HepG2 (cell line): ENCODE data around the gene MIDN. TPM values are rescaled to one million over a fixed set of nuclear protein-coding genes. Genes with fewer than 3 reads are reported as not detected.

Experiments
- ATAC-seq: fragments of 200-7000 bp; cut with Tn5 transposase; 3 replicates; pipeline ENCODE4 v1.9.1; 2020; ENCODE audit warnings: mild to moderate bottlenecking, moderate library complexity
- BruUV-seq: library from RNA; stranded (reverse); fragments of 400-500 nt; replicated peaks from 2 replicates; lab custom pipeline; 2021; lab: Mats Ljungman, UMichigan
- CTCF ChIA-PET: fragments of 300-600 bp; formaldehyde crosslinking; extraction: SDS; loops from one replicate; lab custom pipeline; 2021; ENCODE audit warnings: low total read pairs, inconsistent platforms, low intra/inter-chr PET ratio; lab: Yijun Ruan, JAX
- POLR2A ChIA-PET: fragments of 350-600 bp; sonication (Branson Sonifier 250); formaldehyde crosslinking; loops from one replicate; lab custom pipeline; 2020; ENCODE audit warnings: antibody characterized with exemption, inconsistent platforms; lab: Yijun Ruan, JAX
- DNase-seq: peaks from one replicate; pipeline ENCODE4 v3.0.0-alpha.2; 2015; ENCODE audit warnings: low spot score
- FAIRE-seq: peaks from 3 replicates; lab custom pipeline; 2011; peaks lifted over from hg19 to GRCh38; lab: Jason Lieb, UNC
- H2AFZ ChIP-seq: one replicate; pipeline ENCODE4 v1.6.1; 2011; ENCODE audit warnings: low read length, inconsistent platforms
- H3K27ac ChIP-seq: fragments of 300-600 bp; 3 replicates; pipeline ENCODE4 v1.8.0; 2011; ENCODE audit warnings: mixed run types, mild to moderate bottlenecking, mixed read lengths, low read length, inconsistent platforms; ENCODE audit not compliant: insufficient read depth; ENCODE audit errors: extremely low read length
- H3K27me3 ChIP-seq, 2 experiments: fragments of 200-600 bp in 1 of 2; 2 replicates in 1 of 2; 3 replicates in 1 of 2; pipeline versions ENCODE4 v1.6.0 to v1.8.0; 2011; ENCODE audit warnings: low read length in 2 of 2, mild to moderate bottlenecking in 2 of 2, moderate library complexity in 2 of 2, inconsistent platforms in 1 of 2; ENCODE audit not compliant: insufficient read depth in 2 of 2, control insufficient read depth in 1 of 2
- H3K36me3 ChIP-seq, 2 experiments: fragments of 200-600 bp in 1 of 2; replicated peaks in 1 of 2; 2 replicates in 1 of 2; 3 replicates in 1 of 2; pipeline versions ENCODE4 v1.5.1 to v1.8.0; 2011; ENCODE audit warnings: low read length in 2 of 2, inconsistent platforms in 1 of 2; ENCODE audit not compliant: insufficient read depth in 2 of 2, control insufficient read depth in 1 of 2
- H3K4me1 ChIP-seq: 2 replicates; pipeline ENCODE4 v1.5.1; 2012; ENCODE audit warnings: low read length, inconsistent platforms; ENCODE audit not compliant: insufficient read depth
- H3K4me2 ChIP-seq: 2 replicates; pipeline ENCODE4 v1.6.0; 2011; ENCODE audit warnings: low read depth, low read length, inconsistent platforms
- H3K4me3 ChIP-seq, 3 experiments: fragments of 200-600 bp in 1 of 3; sonication (generic), shearing (Covaris generic) in 1 of 3; replicated peaks in 1 of 3; 2 replicates each; pipeline ENCODE4 v1.5.1; 2011 to 2016; ENCODE audit warnings: low read length in 3 of 3, inconsistent platforms in 2 of 3, low read depth in 2 of 3, mild to moderate bottlenecking in 2 of 3, control low read depth in 1 of 3, mixed read lengths in 1 of 3; ENCODE audit not compliant: insufficient read depth in 1 of 3
- H3K79me2 ChIP-seq: one replicate; pipeline ENCODE4 v1.6.1; 2011; ENCODE audit warnings: low read length, inconsistent platforms; ENCODE audit not compliant: insufficient read depth
- H3K9ac ChIP-seq: 2 replicates; pipeline ENCODE4 v1.6.0; 2011; ENCODE audit warnings: mild to moderate bottlenecking, low read depth, low read length, inconsistent platforms; ENCODE audit not compliant: insufficient read depth
- H3K9me3 ChIP-seq: 2 replicates; pipeline ENCODE4 v1.5.1; 2012; ENCODE audit warnings: mild to moderate bottlenecking, low read length
- H4K20me1 ChIP-seq: 2 replicates; pipeline ENCODE4 v1.6.0; 2011; ENCODE audit warnings: inconsistent platforms, mild to moderate bottlenecking, low read length, moderate library complexity; ENCODE audit not compliant: insufficient read depth
- AGO2 ChIP-seq: fragments of 200-400 bp; formaldehyde crosslinking; optimal IDR thresholded peaks from 2 replicates; pipeline ENCODE3; 2017; ENCODE audit warnings: mild to moderate bottlenecking, low read depth, low read length, moderate library complexity
- ASH2L ChIP-seq: fragments of 300-600, 200-600 bp; sonication (generic); IDR thresholded peaks from 2 replicates; pipeline ENCODE4 v1.7.0; 2017; ENCODE audit warnings: low read depth, mild to moderate bottlenecking, moderate library complexity, mixed read lengths, low read length; ENCODE audit not compliant: insufficient read length
- DPF2 ChIP-seq: sonication (generic); formaldehyde crosslinking; IDR thresholded peaks from 2 replicates; pipeline ENCODE4 v1.4.0; 2020; ENCODE audit warnings: mild to moderate bottlenecking, low read depth, missing genetic modification reagents, borderline replicate concordance
- EP300 ChIP-seq, 3 experiments: sonication (generic) in 1 of 3; formaldehyde crosslinking in 1 of 3; IDR thresholded peaks; 2 replicates each; pipeline versions ENCODE4 v1.5.1 to v1.6.1; 2011 to 2020; ENCODE audit warnings: low read depth in 2 of 3, low read length in 2 of 3, borderline replicate concordance in 1 of 3, improper control_type of control experiment in 1 of 3, mild to moderate bottlenecking in 1 of 3, missing genetic modification reagents in 1 of 3, moderate library complexity in 1 of 3
- MED8 ChIP-seq: sonication (generic); formaldehyde crosslinking; IDR thresholded peaks from 2 replicates; pipeline ENCODE4 v1.8.1; 2023; ENCODE audit warnings: mild to moderate bottlenecking, missing genetic modification reagents; ENCODE audit not compliant: insufficient replicate concordance
- THRA ChIP-seq: sonication (generic); formaldehyde crosslinking; IDR thresholded peaks from 2 replicates; pipeline ENCODE4 v1.4.0; 2020; ENCODE audit warnings: missing genetic modification reagents, borderline replicate concordance
- ZNF564 ChIP-seq: sonication (generic); formaldehyde crosslinking; IDR thresholded peaks from 2 replicates; pipeline ENCODE4 v1.8.1; 2023; ENCODE audit warnings: mild to moderate bottlenecking, missing genetic modification reagents
- WGBS: methylation state at CpG from one replicate; pipeline ENCODE4 v1.1.6; 2017; ENCODE audit warnings: low lambda C conversion rate; 5-methylcytosine and 5-hydroxymethylcytosine counted together
- in situ Hi-C: cut with HindIII; loops from 2 replicates; pipeline ENCODE4 v1.10.0; 2017; ENCODE audit warnings: low pct_unique_long_range_greater_than_20kb; ENCODE audit not compliant: extremely low pct_ligation_motif_present
- intact Hi-C: fragments of 100-400 bp; cut with micrococcal nuclease; formaldehyde crosslinking; loops from one replicate; pipeline ENCODE4 v1.10.0; 2022; ENCODE audit not compliant: unreplicated experiment
- polyA plus RNA-seq, 8 experiments: library from polyadenylated mRNA; depleted of rRNA in 3 of 8; stranded (reverse) in 7 of 8; unstranded in 1 of 8; fragments of >200 nt; fragmentation: Illumina TruSeq in 4 of 8; extraction: Trizol in 4 of 8; gene quantifications; 2 replicates each; pipeline versions ENCODE4 v1.2.1 to v1.2.3, GENCODE V29; 2011 to 2016; ENCODE audit warnings: low read depth in 4 of 8, missing spikeins in 1 of 8, mixed read lengths in 1 of 8; ENCODE audit not compliant: insufficient read depth in 1 of 8
- total RNA-seq, 5 experiments: library from RNA; depleted of rRNA; stranded (reverse); fragments of >200 nt; fragmentation: Illumina TruSeq; extraction: Trizol; gene quantifications; 2 replicates each; pipeline ENCODE4 v1.2.3, GENCODE V29; 2016; ENCODE audit warnings: low read depth in 1 of 5

MIDN gene
- total and polyA plus RNA-seq, 2 of the 13 experiments (the other 11 are each of a cell fraction or from before 2014, with no cell fraction given) = 8.4 to 18.0 TPM

GRCh38 chr19:1298235-1298634 lies 49.9 kb downstream of the MIDN start (continued):
- no peak for TF ChIP-seq THRA (CRISPR knock-in tag)
- TF ChIP-seq EP300 (IDR thresholded peaks at IDR 0.05; ENCODE audit: low read depth in 2 of 2, low read length in 2 of 2) = no peak
- no peak for TF ChIP-seq EP300 (CRISPR knock-in tag; IDR thresholded peaks at IDR 0.05; ENCODE audit: borderline replicate concordance)
- no peak for TF ChIP-seq ASH2L
- TF ChIP-seq ZNF564 = no peak
- TF ChIP-seq DPF2 (CRISPR knock-in tag) = no peak

- no peak for FAIRE-seq
- in situ Hi-C loops = no loop called here
- Histone ChIP-seq H3K4me2 (no peak overlapping the region), H3K36me3 (peaks cover 0 to 2% of the 10 kb centered on the region in 2 experiments; a peak in 2 of 5 replicates), H3K9me3 (no peaks in the 10 kb centered on the region), H3K27me3 (no peaks in the 10 kb centered on the region), H3K4me3 (no peak overlapping the region), H3K4me1 (peaks cover 14% of the 10 kb centered on the region), H2AFZ (no peak overlapping the region), H4K20me1 (no peaks in the 10 kb centered on the region), H3K79me2 (no peaks in the 10 kb centered on the region), H3K9ac (no peak overlapping the region), H3K27ac (no peak overlapping the region)
- intact Hi-C loops = no loop called here
- TF ChIP-seq AGO2 (peak; percentile 45), MED8 (CRISPR knock-in tag) (no peak)
- BruUV-seq = no TSS peak
- no peak for DNase-seq
- 97% methylated on average over 28 of the region's 34 CpGs for WGBS
- no peak for ATAC-seq
- CTCF ChIA-PET = no interaction called here
- POLR2A ChIA-PET = no interaction called here
Measured at GRCh38 chr19:1299801-1300200, 51.4 kb downstream of the MIDN start.
